Upper lobe of left lung (tissue), 6 donors: ENCODE measurements around the gene PRPF40B. TPM values are rescaled to one million over a fixed set of nuclear protein-coding genes. Genes with fewer than 3 reads are reported as not detected.
"Not testable (repeated sequence)": the region's sequence is repeated elsewhere in the genome, so short reads cannot be mapped to it uniquely, and the experiment has no call there.

ENCODE experiments used
- ATAC-seq, 2 donors: fragments of 200-7000 bp; cut with Tn5 transposase; one replicate each; pipeline ENCODE4 v1.9.1; 2022; ENCODE audit warnings: mild to moderate bottlenecking in 2 of 2, moderate library complexity in 2 of 2; ENCODE audit not compliant: low FRiP score in 2 of 2
- DNase-seq, 2 donors: peaks; one replicate each; pipeline ENCODE4 v3.0.0-alpha.2; 2019 to 2020
- H3K27ac ChIP-seq, 4 donors: fragments of 200-600 bp; sonication (generic); one replicate each; pipeline ENCODE4 v1.5.1; 2016 to 2019
- H3K27me3 ChIP-seq, 4 donors: fragments of 200-600 bp; sonication (generic); one replicate each; pipeline ENCODE4 v1.5.1; 2017 to 2019
- H3K36me3 ChIP-seq, 4 donors: fragments of 200-600 bp; sonication (generic); one replicate each; pipeline ENCODE4 v1.5.1; 2016 to 2019
- H3K4me1 ChIP-seq, 4 donors: fragments of 200-600 bp; sonication (generic); one replicate each; pipeline ENCODE4 v1.5.1; 2018 to 2019
- H3K4me3 ChIP-seq, 4 donors: fragments of 200-600 bp; sonication (generic); one replicate each; pipeline ENCODE4 v1.5.1; 2017 to 2019; ENCODE audit warnings: mild to moderate bottlenecking in 2 of 4, moderate library complexity in 1 of 4
- H3K9me3 ChIP-seq, 4 donors: fragments of 200-600 bp; sonication (generic); one replicate each; pipeline ENCODE4 v1.5.1; 2018 to 2019
- CTCF ChIP-seq, 6 experiments: fragments of 450-650 bp in 4 of 6; fragments of 200-600 bp in 2 of 6; sonication (generic) in 2 of 6; IDR thresholded peaks; one replicate each; pipeline ENCODE4 v1.5.1; 2016 to 2019; ENCODE audit warnings: antibody characterized with exemption in 6 of 6
- EP300 ChIP-seq, 4 donors: sonication (generic); formaldehyde crosslinking; IDR thresholded peaks; one replicate each; pipeline ENCODE4 v1.5.1; 2017; ENCODE audit warnings: antibody characterized with exemption in 4 of 4, control low read depth in 2 of 4
- POLR2A ChIP-seq, 4 donors: fragments of 450-650 bp; IDR thresholded peaks; one replicate each; pipeline ENCODE4 v1.5.1; 2016 to 2017; ENCODE audit warnings: antibody characterized with exemption in 4 of 4, mild to moderate bottlenecking in 2 of 4
- POLR2AphosphoS5 ChIP-seq, 2 donors: sonication (generic); formaldehyde crosslinking; IDR thresholded peaks; one replicate each; pipeline ENCODE4 v1.5.1; 2017; ENCODE audit warnings: antibody characterized with exemption in 2 of 2
- WGBS, 2 donors: methylation state at CpG; one replicate each; pipeline ENCODE4 v1.1.5; 2017 to 2018; 5-methylcytosine and 5-hydroxymethylcytosine counted together
- total RNA-seq, 6 donors: library from RNA; depleted of rRNA in 4 of 6; stranded (reverse); fragments of >200 nt in 4 of 6; gene quantifications; one replicate each; pipeline versions ENCODE4 v1.1.0 to v1.2.1, GENCODE V29; 2016 to 2021
- donor health status: DM: no; HTN: no; CAD: no; lungs with moderate emphysema.
- donor health status: DM: no; HTN: yes; CAD: no; lungs with severe emphysema.

The PRPF40B gene
- total RNA-seq, 6 donors from 2014 or later: 10.8 to 63.9 (median 16.9) TPM

GRCh38 chr12:49609059-49609874 is 14.1 kb upstream of the PRPF40B start:
- H3K27me3 ChIP-seq: no peaks in the 10 kb centered on the region
- no peaks in the 10 kb centered on the region for H3K36me3 ChIP-seq
- peak overlapping the region in 3 of 4 donors; percentile 22 to 38 (median 29) for H3K27ac ChIP-seq
- peak; percentile 56 to 90 for ATAC-seq
- H3K9me3 ChIP-seq: no peaks in the 10 kb centered on the region
- H3K4me3 ChIP-seq: no peak overlapping the region
- H3K4me1 ChIP-seq: peaks cover 0 to 5% (median 2%) of the 10 kb centered on the region in 4 donors
- 96% methylated on average over 2 of the region's 2 CpGs; no CpG with 5 or more reads in 1 of the 2 donors for WGBS, 2 donors
- peak in 1 of 2 donors; percentile 18 for TF ChIP-seq POLR2AphosphoS5 (IDR thresholded peaks at IDR 0.05)
- no peak for TF ChIP-seq POLR2A (IDR thresholded peaks at IDR 0.05)
- DNase-seq: peak in 1 of 2 donors; percentile 53

GRCh38 chr12:49609875-49610154 is 13.5 kb upstream of the PRPF40B start:
- H3K27me3 ChIP-seq: no peaks in the 10 kb centered on the region
- 56 to 77% methylated on average over 1 of the region's 1 CpG for WGBS, 2 donors
- DNase-seq (no peak), ATAC-seq (no peak)
- H3K36me3 ChIP-seq: no peaks in the 10 kb centered on the region
- no peak overlapping the region for H3K4me3 ChIP-seq
- peak overlapping the region in 1 of 4 donors; percentile 29 for H3K27ac ChIP-seq
- no peak for TF ChIP-seq POLR2A (IDR thresholded peaks at IDR 0.05)
- no peak for TF ChIP-seq EP300 (IDR thresholded peaks at IDR 0.05)
- TF ChIP-seq CTCF (IDR thresholded peaks at IDR 0.05): no peak
- no peak for TF ChIP-seq POLR2AphosphoS5 (IDR thresholded peaks at IDR 0.05)
- peaks cover 0 to 5% (median 2%) of the 10 kb centered on the region in 4 donors for H3K4me1 ChIP-seq
- no peaks in the 10 kb centered on the region for H3K9me3 ChIP-seq

- ATAC-seq, H3K27me3 ChIP-seq, DNase-seq, H3K4me1 ChIP-seq, H3K4me3 ChIP-seq, H3K27ac ChIP-seq, H3K9me3 ChIP-seq, H3K36me3 ChIP-seq: not testable (repeated sequence)
- WGBS, 2 donors: 91 to 92% methylated on average over 4 of the region's 4 CpGs
Observed at GRCh38 chr12:49610785-49611184, 12.6 kb upstream of the PRPF40B start.

- Histone ChIP-seq H3K4me3 (no peak overlapping the region), H3K27ac (no peak overlapping the region), H3K9me3 (no peaks in the 10 kb centered on the region), H3K36me3 (no peaks in the 10 kb centered on the region), H3K27me3 (no peaks in the 10 kb centered on the region), H3K4me1 (peaks cover 0 to 5% (median 2%) of the 10 kb centered on the region in 4 donors)
- DNase-seq (no peak), ATAC-seq (no peak)
- TF ChIP-seq POLR2A (IDR thresholded peaks at IDR 0.05): no peak
- TF ChIP-seq CTCF (IDR thresholded peaks at IDR 0.05): no peak
- no peak for TF ChIP-seq EP300 (IDR thresholded peaks at IDR 0.05)
- no peak for TF ChIP-seq POLR2AphosphoS5 (IDR thresholded peaks at IDR 0.05)
Observed at GRCh38 chr12:49612210-49612609, 11.2 kb upstream of the PRPF40B start.

- no peaks in the 10 kb centered on the region for H3K9me3 ChIP-seq
- H3K27me3 ChIP-seq: no peaks in the 10 kb centered on the region
- H3K36me3 ChIP-seq: no peaks in the 10 kb centered on the region
- no peak overlapping the region for H3K27ac ChIP-seq
- ATAC-seq (no peak), DNase-seq (no peak)
- TF ChIP-seq EP300 (IDR thresholded peaks at IDR 0.05) (no peak), CTCF (IDR thresholded peaks at IDR 0.05) (no peak), POLR2AphosphoS5 (IDR thresholded peaks at IDR 0.05) (no peak), POLR2A (IDR thresholded peaks at IDR 0.05) (no peak)
- 80 to 96% methylated on average over 7 of the region's 7 CpGs for WGBS, 2 donors
- H3K4me1 ChIP-seq: no peaks in the 10 kb centered on the region
- H3K4me3 ChIP-seq: no peak overlapping the region
Observed at GRCh38 chr12:49615725-49616124, 7.6 kb upstream of the PRPF40B start.
